Measurements from ENCODE around the gene DGKH. TPM values are rescaled to one million over a fixed set of nuclear protein-coding genes. Genes with fewer than 3 reads are reported as not detected.

Gene DGKH
- total RNA-seq, 1 donor from 2014 or later: 13.4 TPM

GRCh38 chr13:42007844-42008243 lies 40.6 kb upstream of the DGKH start:
- Mint-ChIP-seq H3K4me1 (ENCODE audit: low read depth, unreplicated experiment) (no peaks in the 10 kb centered on the region), H3K36me3 (ENCODE audit: unreplicated experiment) (no peaks in the 10 kb centered on the region), H3K27ac (ENCODE audit: unreplicated experiment) (no peak overlapping the region), H3K9me3 (ENCODE audit: unreplicated experiment) (no peaks in the 10 kb centered on the region), H3K4me3 (ENCODE audit: unreplicated experiment) (no peak overlapping the region), H3K27me3 (ENCODE audit: unreplicated experiment) (peaks cover 2% of the 10 kb centered on the region)
- DNase-seq: no peak
- no peak for TF ChIP-seq CTCF (IDR thresholded peaks at IDR 0.05; ENCODE audit: partially characterized antibody, unreplicated experiment)

- H3K27me3 Mint-ChIP-seq (ENCODE audit: unreplicated experiment): peaks cover 2% of the 10 kb centered on the region
- no peak for DNase-seq
- H3K4me3 Mint-ChIP-seq (ENCODE audit: unreplicated experiment): no peak overlapping the region
- no peak overlapping the region for H3K27ac Mint-ChIP-seq (ENCODE audit: unreplicated experiment)
- no peaks in the 10 kb centered on the region for H3K36me3 Mint-ChIP-seq (ENCODE audit: unreplicated experiment)
- no peaks in the 10 kb centered on the region for H3K4me1 Mint-ChIP-seq (ENCODE audit: low read depth, unreplicated experiment)
- no peaks in the 10 kb centered on the region for H3K9me3 Mint-ChIP-seq (ENCODE audit: unreplicated experiment)
- no peak for TF ChIP-seq CTCF (IDR thresholded peaks at IDR 0.05; ENCODE audit: partially characterized antibody, unreplicated experiment)
These were observed 39.4 kb upstream of the DGKH start for GRCh38 chr13:42009057-42009456.

- no peak overlapping the region for H3K4me3 Mint-ChIP-seq (ENCODE audit: unreplicated experiment)
- no peaks in the 10 kb centered on the region for H3K9me3 Mint-ChIP-seq (ENCODE audit: unreplicated experiment)
- peaks cover 2% of the 10 kb centered on the region for H3K27me3 Mint-ChIP-seq (ENCODE audit: unreplicated experiment)
- H3K36me3 Mint-ChIP-seq (ENCODE audit: unreplicated experiment): no peaks in the 10 kb centered on the region
- H3K4me1 Mint-ChIP-seq (ENCODE audit: low read depth, unreplicated experiment): no peaks in the 10 kb centered on the region
- no peak overlapping the region for H3K27ac Mint-ChIP-seq (ENCODE audit: unreplicated experiment)
- no peak for DNase-seq
- TF ChIP-seq CTCF (IDR thresholded peaks at IDR 0.05; ENCODE audit: partially characterized antibody, unreplicated experiment): no peak
These were observed 36.7 kb upstream of the DGKH start for GRCh38 chr13:42011601-42012350.

- H3K9me3 Mint-ChIP-seq (ENCODE audit: unreplicated experiment): no peaks in the 10 kb centered on the region
- no peak for TF ChIP-seq CTCF (IDR thresholded peaks at IDR 0.05; ENCODE audit: partially characterized antibody, unreplicated experiment)
- no peaks in the 10 kb centered on the region for H3K36me3 Mint-ChIP-seq (ENCODE audit: unreplicated experiment)
- no peak for DNase-seq
- no peaks in the 10 kb centered on the region for H3K4me1 Mint-ChIP-seq (ENCODE audit: low read depth, unreplicated experiment)
- no peak overlapping the region for H3K4me3 Mint-ChIP-seq (ENCODE audit: unreplicated experiment)
- no peak overlapping the region for H3K27ac Mint-ChIP-seq (ENCODE audit: unreplicated experiment)
- peaks cover 2% of the 10 kb centered on the region for H3K27me3 Mint-ChIP-seq (ENCODE audit: unreplicated experiment)
These were observed 34.3 kb upstream of the DGKH start for GRCh38 chr13:42014119-42014518.

- H3K4me1 Mint-ChIP-seq (ENCODE audit: low read depth, unreplicated experiment): no peaks in the 10 kb centered on the region
- no peaks in the 10 kb centered on the region for H3K9me3 Mint-ChIP-seq (ENCODE audit: unreplicated experiment)
- no peak for TF ChIP-seq CTCF (IDR thresholded peaks at IDR 0.05; ENCODE audit: partially characterized antibody, unreplicated experiment)
- DNase-seq: no peak
- H3K27me3 Mint-ChIP-seq (ENCODE audit: unreplicated experiment): no peaks in the 10 kb centered on the region
- H3K4me3 Mint-ChIP-seq (ENCODE audit: unreplicated experiment): no peak overlapping the region
- H3K27ac Mint-ChIP-seq (ENCODE audit: unreplicated experiment): no peak overlapping the region
- no peaks in the 10 kb centered on the region for H3K36me3 Mint-ChIP-seq (ENCODE audit: unreplicated experiment)
These were observed 31.2 kb upstream of the DGKH start for GRCh38 chr13:42017264-42017663.

All from glutamatergic neuron (in vitro differentiated cells).